ENCODE measurements around the gene RBMS1. TPM values are rescaled to one million over a fixed set of nuclear protein-coding genes. Genes with fewer than 3 reads are reported as not detected.

RBMS1 gene
- total and polyA plus RNA-seq, 4 donors, result 49.5 to 215 (median 76.3) TPM

- no peaks in the 10 kb centered on the region for H3K36me3 ChIP-seq (ENCODE audit: control insufficient read depth in 4 of 4, insufficient read depth in 4 of 4, low read length in 4 of 4)
- H3K27me3 ChIP-seq (ENCODE audit: control insufficient read depth in 3 of 3, insufficient read depth in 3 of 3, low read length in 2 of 3), result no peaks in the 10 kb centered on the region
- H3K4me1 ChIP-seq (ENCODE audit: control insufficient read depth in 5 of 5, insufficient read depth in 5 of 5, low read length in 5 of 5), result peaks cover 0 to 36% (median 25%) of the 10 kb centered on the region in 5 donors
- no peak overlapping the region for H3K9ac ChIP-seq (ENCODE audit: insufficient read depth in 1 of 2, low read length in 2 of 2)
- 64 to 87% methylated on average over 2 of the region's 2 CpGs for WGBS, 2 donors
- ATAC-seq (ENCODE audit: insufficient read depth, low FRiP score) (no peak), DNase-seq (no peak)
- H3K9me3 ChIP-seq (ENCODE audit: control insufficient read depth in 4 of 4, insufficient read depth in 3 of 4, low read length in 3 of 4), result no peaks in the 10 kb centered on the region
- H3K27ac ChIP-seq (ENCODE audit: low read depth in 1 of 2, low read length in 1 of 2), result no peak overlapping the region
- no peak overlapping the region for H3K4me3 ChIP-seq
- TF ChIP-seq CTCF (IDR thresholded peaks at IDR 0.05; ENCODE audit: control extremely low read depth, extremely low read depth), result no peak
Measured at GRCh38 chr2:160339726-160340125, 153.9 kb downstream of the RBMS1 start.

GRCh38 chr2:160338901-160339685, 154.5 kb downstream of the RBMS1 start:
- WGBS, 2 donors, result 55 to 72% methylated on average over 5 of the region's 5 CpGs
- no peaks in the 10 kb centered on the region for H3K27me3 ChIP-seq (ENCODE audit: control insufficient read depth in 3 of 3, insufficient read depth in 3 of 3, low read length in 2 of 3)
- H3K27ac ChIP-seq (ENCODE audit: low read depth in 1 of 2, low read length in 1 of 2), result no peak overlapping the region
- no peak overlapping the region for H3K4me3 ChIP-seq
- no peak for TF ChIP-seq CTCF (IDR thresholded peaks at IDR 0.05; ENCODE audit: control extremely low read depth, extremely low read depth)
- no peaks in the 10 kb centered on the region for H3K36me3 ChIP-seq (ENCODE audit: control insufficient read depth in 4 of 4, insufficient read depth in 4 of 4, low read length in 4 of 4)
- no peaks in the 10 kb centered on the region for H3K9me3 ChIP-seq (ENCODE audit: control insufficient read depth in 4 of 4, insufficient read depth in 3 of 4, low read length in 3 of 4)
- H3K9ac ChIP-seq (ENCODE audit: insufficient read depth in 1 of 2, low read length in 2 of 2), result no peak overlapping the region
- peaks cover 0 to 42% (median 26%) of the 10 kb centered on the region in 5 donors for H3K4me1 ChIP-seq (ENCODE audit: control insufficient read depth in 5 of 5, insufficient read depth in 5 of 5, low read length in 5 of 5)
- ATAC-seq (ENCODE audit: insufficient read depth, low FRiP score), result no peak
- peak; percentile 62 to 86 (median 82) for DNase-seq

- Histone ChIP-seq H3K27me3 (ENCODE audit: control insufficient read depth in 3 of 3, insufficient read depth in 3 of 3, low read length in 2 of 3) (no peaks in the 10 kb centered on the region), H3K4me3 (no peak overlapping the region), H3K9me3 (ENCODE audit: control insufficient read depth in 4 of 4, insufficient read depth in 3 of 4, low read length in 3 of 4) (no peaks in the 10 kb centered on the region), H3K27ac (ENCODE audit: low read depth in 1 of 2, low read length in 1 of 2) (no peak overlapping the region), H3K9ac (ENCODE audit: insufficient read depth in 1 of 2, low read length in 2 of 2) (no peak overlapping the region), H3K36me3 (ENCODE audit: control insufficient read depth in 4 of 4, insufficient read depth in 4 of 4, low read length in 4 of 4) (no peaks in the 10 kb centered on the region), H3K4me1 (ENCODE audit: control insufficient read depth in 5 of 5, insufficient read depth in 5 of 5, low read length in 5 of 5) (peaks cover 3 to 55% (median 31%) of the 10 kb centered on the region in 5 donors)
- ATAC-seq (ENCODE audit: insufficient read depth, low FRiP score) (no peak), DNase-seq (no peak)
- TF ChIP-seq CTCF (IDR thresholded peaks at IDR 0.05; ENCODE audit: control extremely low read depth, extremely low read depth), result no peak
- 56 to 80% methylated on average over 3 of the region's 3 CpGs for WGBS, 2 donors
Measured at GRCh38 chr2:160337728-160338127, 155.9 kb downstream of the RBMS1 start.

Measured in lung (tissue), 12 donors.